NCI-H524 (cell line): Measurements from ENCODE around the gene GRM2.
"Not testable (repeated sequence)": the region's sequence is repeated elsewhere in the genome, so short reads cannot be mapped to it uniquely, and the experiment has no call there.

Source experiments
- DNase-seq, 2 experiments: peaks; one replicate each; lab custom pipeline; 2025; lab: John Stamatoyannopoulos, UW

Gene GRM2

DNA sequence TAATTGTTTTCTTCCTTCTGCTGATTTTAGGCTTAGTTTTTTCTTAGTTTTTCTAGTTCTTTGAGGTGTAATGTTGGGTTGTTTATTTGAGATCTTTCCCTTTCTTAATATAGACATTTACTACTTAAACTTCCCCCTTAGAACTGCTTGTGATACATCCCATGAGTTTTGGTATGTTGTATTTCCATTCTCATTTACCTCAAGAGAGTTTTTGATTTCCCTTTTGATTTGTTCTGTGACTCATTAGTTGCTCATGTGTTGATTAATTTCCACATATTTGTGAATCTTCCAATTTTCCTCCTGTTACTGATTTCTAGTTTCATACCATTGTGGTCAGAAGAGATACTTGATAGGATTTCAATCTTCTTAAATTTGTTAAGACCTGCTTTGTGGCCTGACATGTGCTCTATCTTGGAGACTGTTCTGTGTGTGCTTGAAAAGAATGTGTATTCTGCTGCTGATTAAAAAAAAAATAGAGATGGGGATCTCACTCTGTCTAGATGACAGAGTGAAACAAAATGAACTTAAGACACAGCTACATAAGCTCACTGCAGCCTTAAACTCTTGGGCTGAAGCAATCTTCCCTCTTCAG lies 22.3 kb downstream of the GRM2 start:
- DNase-seq, result no peak

DNA sequence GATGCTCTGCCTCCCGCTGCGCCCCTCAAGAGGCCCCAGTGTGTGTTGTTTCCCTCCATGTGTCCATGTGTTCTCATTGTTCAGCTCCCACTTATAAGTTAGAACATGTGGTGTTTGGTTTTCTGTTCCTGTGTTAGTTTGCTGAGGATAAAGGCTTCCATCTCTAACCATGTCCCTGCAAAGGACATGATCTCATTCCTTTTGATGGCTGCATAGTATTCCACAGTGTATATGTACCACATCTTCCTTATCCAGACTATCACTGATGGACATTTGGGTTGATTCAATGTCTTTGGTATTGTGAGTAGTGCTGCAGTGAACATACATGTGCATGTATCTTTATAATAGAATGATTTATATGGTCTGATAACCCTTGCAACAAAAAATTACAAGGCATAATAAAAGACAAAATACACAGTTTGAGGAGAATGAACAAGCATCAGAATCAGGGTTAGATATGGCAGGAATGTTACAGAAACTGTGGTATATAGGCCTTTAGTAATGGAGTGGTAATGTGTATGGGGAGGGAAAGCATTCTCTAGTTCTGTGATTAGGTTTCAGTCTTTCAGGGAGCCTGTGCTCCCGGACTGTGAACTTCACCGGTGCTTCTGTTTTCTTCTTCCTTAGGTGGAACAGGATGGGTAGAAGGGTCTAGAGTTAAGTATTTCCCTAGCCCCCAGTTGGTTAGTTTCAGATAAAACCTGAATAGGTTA lies 27.1 kb downstream of the GRM2 start:
- no peak for DNase-seq

DNA sequence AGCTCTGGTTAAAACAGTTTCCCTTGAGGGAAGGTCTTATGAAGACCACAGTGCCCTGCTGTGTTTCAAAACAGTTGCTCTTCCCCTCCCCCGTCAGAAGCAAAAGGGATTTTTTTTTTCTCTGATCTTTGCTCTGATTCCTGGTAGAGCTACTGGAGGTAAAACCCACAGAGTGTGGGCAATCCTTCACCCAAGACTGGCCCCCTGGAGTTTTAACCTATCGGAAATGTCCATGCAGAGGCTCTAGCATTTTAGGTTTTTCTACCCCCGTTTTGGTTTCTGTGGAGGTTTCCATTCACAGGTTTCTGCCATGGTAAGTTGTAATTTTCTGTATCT lies 27.7 kb downstream of the GRM2 start:
- no peak for DNase-seq

DNA sequence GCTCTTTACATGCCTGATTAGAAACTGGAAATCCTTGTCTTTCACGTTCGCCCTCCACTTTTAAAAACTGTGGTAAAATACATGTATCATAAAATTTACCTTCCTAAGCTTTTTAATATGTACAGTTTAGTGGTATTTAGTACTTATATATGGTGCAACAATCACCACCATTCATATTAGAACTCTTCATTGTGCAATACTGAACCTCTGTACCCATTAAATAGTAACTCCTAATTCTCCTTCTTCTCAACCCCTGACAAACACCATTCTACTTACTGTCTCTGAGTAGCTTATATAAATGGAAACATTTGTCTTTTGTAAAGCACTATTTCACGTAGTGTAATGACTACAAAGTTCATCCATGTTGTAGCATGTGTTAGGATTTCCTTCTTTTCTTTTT lies 28.2 kb downstream of the GRM2 start:
- DNase-seq, result no peak

DNA sequence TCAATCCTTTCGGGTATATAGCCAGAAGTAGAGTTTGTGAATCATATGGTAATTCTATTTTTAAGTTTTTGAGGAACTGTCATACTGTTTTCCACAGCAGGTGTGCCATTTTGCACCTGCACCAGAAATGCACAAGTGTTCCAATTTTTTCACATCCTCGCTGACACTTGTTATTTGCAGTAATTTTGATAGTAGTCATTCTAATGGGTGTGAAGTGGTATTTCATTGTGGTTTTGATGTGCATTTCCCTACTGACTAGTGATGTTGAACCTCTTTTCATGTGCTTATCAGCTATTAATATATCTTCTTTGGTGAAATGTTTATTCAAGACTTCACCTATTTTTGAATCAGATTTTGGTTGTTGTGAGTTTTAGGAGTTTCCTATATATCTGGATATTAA lies 29.1 kb downstream of the GRM2 start:
- no peak for DNase-seq

DNA sequence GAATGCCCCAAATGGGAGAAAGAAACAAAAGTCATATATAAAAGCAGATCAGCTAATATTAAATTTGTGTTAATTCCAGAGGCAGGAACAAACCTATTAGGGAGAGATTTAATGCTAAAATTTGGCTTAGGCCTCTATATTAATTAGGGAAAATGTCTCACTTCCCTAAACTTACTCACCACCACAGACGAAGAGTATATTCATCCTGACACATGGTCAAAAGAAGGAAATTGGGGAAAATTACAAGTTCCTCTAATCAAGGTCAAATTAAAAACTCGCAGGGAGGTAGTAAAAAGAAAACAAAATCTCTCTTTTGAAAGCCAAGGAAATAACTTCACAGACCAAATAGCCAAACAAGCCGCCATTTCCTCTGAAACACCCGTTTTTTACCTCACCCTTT lies 32.2 kb downstream of the GRM2 start:
- DNase-seq, result no peak

DNA sequence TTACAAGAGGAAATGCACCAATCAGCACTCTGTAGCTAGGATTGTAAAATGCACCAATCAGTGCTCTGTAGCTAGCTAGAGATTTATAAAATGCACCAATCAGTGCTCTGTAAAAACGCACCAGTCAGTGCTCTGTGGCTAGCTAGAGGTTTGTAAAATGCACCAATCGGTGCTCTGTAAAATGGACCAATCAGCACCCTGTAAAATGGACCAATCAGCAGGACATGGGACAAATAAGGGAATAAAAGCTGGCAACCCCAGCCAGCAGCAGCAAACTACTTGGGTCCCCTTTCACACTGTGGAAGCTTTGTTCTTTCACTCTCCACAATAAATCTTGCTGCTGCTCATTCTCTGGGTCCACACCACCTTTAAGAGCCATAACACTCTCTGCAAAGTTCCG lies 35.5 kb downstream of the GRM2 start:
- not testable (repeated sequence) for DNase-seq

DNA sequence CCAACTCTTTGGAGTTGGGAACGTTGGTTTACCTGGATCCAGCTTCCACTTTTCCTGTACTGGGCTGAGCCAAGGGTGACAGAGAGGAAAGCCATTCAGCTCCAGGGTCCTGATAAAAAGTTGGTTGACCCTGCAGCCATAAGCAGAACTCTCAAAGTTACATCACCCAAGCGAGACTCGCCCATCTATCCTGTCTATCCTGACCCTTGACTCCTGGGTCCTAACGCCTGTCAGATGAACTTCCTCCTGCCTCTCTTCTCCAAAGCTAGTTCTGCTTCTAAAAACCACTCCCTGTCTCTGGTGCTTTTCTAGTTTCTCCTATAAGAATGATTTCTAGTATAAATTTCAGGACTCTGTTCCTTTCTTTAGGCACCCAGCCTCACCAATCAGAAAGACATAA lies 36.1 kb downstream of the GRM2 start:
- not testable (repeated sequence) for DNase-seq

DNA sequence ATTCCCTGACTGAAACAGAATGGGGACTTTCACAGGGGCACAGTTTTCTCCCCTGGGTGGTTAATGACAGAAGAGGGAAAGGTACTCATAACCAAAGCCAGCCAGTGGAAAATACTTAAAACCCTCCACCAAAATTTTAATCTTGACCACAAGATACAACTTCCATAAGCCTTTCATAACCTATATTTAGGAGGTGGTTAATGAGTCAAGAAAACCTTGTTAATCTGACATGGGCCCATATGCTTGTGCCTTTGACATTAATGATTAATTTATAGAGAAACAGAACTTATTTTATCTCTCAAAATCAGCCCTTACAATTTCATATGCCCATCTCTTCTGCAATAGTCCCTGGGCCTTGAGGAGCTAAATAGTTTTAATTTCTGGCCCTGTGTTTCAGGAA lies 41.0 kb downstream of the GRM2 start:
- DNase-seq, result no peak

DNA sequence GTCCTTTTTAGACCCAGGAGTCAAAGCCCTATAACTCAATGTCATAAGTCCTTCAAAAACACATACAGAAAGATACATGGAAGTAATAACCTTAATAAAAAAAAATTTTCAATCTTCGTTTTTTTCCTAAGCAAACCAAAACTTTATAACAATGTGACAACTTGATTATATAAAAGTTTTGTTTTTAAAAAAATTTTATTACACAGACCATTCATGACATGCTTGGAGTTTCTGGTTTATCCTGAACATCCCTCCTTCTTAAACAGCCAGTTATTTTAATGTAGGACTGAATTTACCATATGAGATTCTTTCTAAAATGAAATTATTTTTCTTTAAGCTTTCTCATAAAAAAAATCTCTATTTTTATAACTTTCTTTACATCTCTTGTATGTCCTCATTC lies 41.5 kb downstream of the GRM2 start:
- no peak for DNase-seq

DNA sequence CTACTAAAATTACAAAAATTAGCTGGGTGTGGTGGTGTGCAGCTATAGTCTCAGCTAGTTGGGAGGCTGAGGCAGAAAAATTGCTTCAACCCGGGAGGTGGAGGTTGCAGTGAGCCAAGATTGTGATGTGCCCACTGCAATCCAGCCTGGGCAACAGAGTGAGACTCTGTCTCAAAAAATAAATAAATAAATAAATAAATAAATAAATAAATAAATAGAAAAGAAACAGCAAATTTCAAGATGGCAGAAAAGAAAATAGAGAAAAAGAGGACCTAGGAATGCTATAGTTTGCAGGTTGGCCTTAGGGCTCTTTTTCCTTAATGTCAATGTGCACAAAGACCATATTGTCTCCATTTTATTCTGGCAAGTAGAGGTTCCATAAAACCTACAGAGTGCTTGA lies 44.0 kb downstream of the GRM2 start:
- DNase-seq, result no peak

DNA sequence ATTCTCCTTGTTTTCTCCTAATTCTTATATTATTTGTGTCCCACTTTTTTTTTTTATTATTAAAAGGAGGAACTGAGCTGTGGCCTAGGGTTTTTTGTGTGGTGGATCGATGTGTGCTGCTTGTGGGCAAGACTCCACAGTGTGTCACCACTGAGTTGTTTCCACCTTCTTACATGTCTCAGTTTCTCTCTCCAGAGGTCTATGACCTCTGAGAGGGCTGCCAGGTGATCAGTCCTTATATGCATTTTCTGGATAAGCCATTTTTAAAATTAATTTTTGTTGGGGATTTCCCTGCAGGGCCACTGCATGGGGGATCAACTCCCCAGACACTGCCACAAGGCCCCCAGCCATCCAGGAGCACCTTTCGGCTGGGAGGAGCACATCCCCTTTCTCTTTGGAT lies 44.4 kb downstream of the GRM2 start:
- no peak for DNase-seq

DNA sequence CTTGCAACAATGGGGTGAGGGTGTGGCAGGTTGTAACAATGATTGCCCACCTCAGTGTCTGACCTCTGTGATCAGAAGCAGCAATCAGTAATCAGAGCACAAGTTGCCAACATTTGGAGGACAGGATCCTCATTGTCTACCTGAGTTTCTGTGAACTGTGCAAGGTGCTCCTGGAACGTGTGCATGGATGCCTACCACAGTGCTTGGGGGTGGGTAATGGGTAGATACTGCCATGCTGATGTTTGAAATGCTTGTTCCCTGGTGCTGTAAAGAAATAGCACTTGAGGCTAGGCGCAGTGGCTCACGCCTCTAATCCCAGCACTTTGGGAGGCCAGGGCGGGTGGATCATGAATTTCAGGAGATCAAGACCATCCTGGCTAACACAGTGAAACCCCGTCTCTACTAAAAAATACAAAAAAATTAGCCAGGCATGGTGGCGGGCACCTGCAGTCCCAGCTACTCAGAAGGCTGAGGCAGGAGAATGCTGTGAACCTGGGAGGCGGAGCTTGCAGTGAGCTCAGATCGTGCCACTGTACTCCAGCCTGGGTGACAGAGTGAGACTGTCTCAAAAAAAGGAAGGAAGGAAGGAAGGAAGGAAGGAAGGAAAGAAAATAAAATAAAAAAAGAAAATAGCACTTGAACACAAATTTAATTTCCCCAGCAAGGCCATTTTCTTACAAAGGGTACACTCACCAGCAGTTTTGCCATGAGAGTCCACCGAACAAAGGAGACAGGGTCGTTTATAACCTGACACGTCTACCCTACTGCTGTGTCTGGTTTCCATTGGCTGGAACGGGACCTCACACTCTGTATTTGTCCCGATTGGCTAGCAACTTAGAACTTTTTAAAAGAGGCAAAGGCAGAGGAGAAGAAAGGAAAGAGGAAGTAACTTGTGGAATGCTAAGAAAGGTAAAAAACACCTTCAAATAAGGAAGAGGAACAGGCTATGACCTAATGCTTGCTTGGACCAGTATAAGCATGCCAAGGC lies 47.2 kb downstream of the GRM2 start:
- not testable (repeated sequence) for DNase-seq

DNA sequence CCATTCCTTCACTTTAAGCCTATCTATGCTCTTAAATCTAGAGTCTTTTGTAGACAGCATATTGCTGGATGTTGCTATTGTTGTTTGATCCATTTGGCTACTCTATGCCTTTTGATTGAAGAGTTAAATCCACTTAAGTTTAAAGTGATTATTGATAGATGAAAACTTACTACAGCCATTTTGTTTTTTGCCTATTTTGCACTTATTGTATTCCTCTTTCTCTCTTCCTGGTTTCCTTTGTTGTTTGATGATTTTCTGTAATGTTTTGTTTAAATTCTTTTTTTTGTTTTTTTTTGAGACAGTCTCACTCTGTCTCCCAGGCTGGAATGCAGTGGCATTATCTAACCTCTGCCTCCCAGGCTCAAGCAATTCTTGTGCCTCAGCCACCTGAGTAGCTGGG lies 52.3 kb downstream of the GRM2 start:
- no peak for DNase-seq
